ENCODE measurements around the gene SEC24D. TPM values are rescaled to one million over a fixed set of nuclear protein-coding genes. Genes with fewer than 3 reads are reported as not detected.
A peak's percentile ranks its signal among the peaks of the same experiment; 100 is the strongest.

Gene SEC24D
- total RNA-seq, 1 experiment from 2014 or later: 61.5 TPM

GRCh38 chr4:118834070-118834469, 1.9 kb downstream of the SEC24D start:
- Mint-ChIP-seq H3K4me1 (peaks cover 15 to 21% of the 10 kb centered on the region in 2 experiments), H3K36me3 (ENCODE audit: insufficient read depth in 1 of 3, low read depth in 3 of 3) (peaks cover 18 to 39% (median 34%) of the 10 kb centered on the region in 3 experiments), H3K27ac (no peak overlapping the region), H3K4me3 (peak overlapping the region; percentile 65 to 86), H3K9me3 (no peaks in the 10 kb centered on the region), H3K27me3 (ENCODE audit: low read depth) (no peaks in the 10 kb centered on the region)
- peaks cover 6% of the 10 kb centered on the region for H3K79me1 ChIP-seq (ENCODE audit: insufficient read depth, low read depth, low read length, poor library complexity, severe bottlenecking)
- H4K91ac ChIP-seq (ENCODE audit: insufficient read length, low read depth, low read length): no peak overlapping the region
- H3K27me3 ChIP-seq (ENCODE audit: insufficient read depth, low read length): no peaks in the 10 kb centered on the region
- H3K56ac ChIP-seq (ENCODE audit: insufficient read length, low read depth, low read length): no peak overlapping the region
- no peaks in the 10 kb centered on the region; the same call in 1 of the 2 replicates for H3K4me1 ChIP-seq (ENCODE audit: insufficient read depth, low read length)
- TF ChIP-seq CTCF (conservative IDR thresholded peaks at IDR 0.05): no peak
- no CpG with 5 or more reads among the region's 4 CpGs for WGBS (ENCODE audit: extremely low coverage, insufficient read length, low lambda C conversion rate)
- no peak overlapping the region for H4K5ac ChIP-seq (ENCODE audit: insufficient read length, low read depth, low read length)
- H3K4ac ChIP-seq (ENCODE audit: low read depth, low read length): no peak overlapping the region
- peak overlapping the region; percentile 96 for H3K4me2 ChIP-seq (ENCODE audit: insufficient read depth, insufficient read length, low read length)
- no peak overlapping the region for H2AFZ ChIP-seq (ENCODE audit: low read length)
- H2BK120ac ChIP-seq (ENCODE audit: low read depth, low read length, poor library complexity, severe bottlenecking): no peak overlapping the region
- no peak overlapping the region for H3T11ph ChIP-seq (ENCODE audit: low read length)
- H3K23ac ChIP-seq (ENCODE audit: insufficient read length, low read depth, low read length): no peak overlapping the region
- no peak overlapping the region for H2AK5ac ChIP-seq (ENCODE audit: insufficient read length, low read length)
- H2BK5ac ChIP-seq (ENCODE audit: insufficient read length, low read length): no peak overlapping the region
- no peak overlapping the region for H4K8ac ChIP-seq (replicated peaks; ENCODE audit: insufficient read length, low read depth, low read length)
- DNase-seq: no peak
- H3K9ac ChIP-seq (ENCODE audit: extremely low read depth, insufficient read length, low read length): peak overlapping the region; percentile 25
- H3K27ac ChIP-seq (ENCODE audit: insufficient read length, low read depth, low read length): no peak overlapping the region
- H3K9me3 ChIP-seq (ENCODE audit: control insufficient read depth, low read depth, low read length): no peaks in the 10 kb centered on the region
- no peak overlapping the region for H2BK20ac ChIP-seq (ENCODE audit: low read depth, low read length, poor library complexity, severe bottlenecking)
- H3K14ac ChIP-seq (ENCODE audit: insufficient read depth, low read length): no peak overlapping the region
- H4K20me1 ChIP-seq (ENCODE audit: control insufficient read depth, insufficient read depth, insufficient read length): peaks cover 3% of the 10 kb centered on the region
- peaks cover 15% of the 10 kb centered on the region for H3K23me2 ChIP-seq (ENCODE audit: insufficient read length, low read depth, low read length, poor library complexity, severe bottlenecking)
- H2BK12ac ChIP-seq (ENCODE audit: insufficient read length, low read depth, low read length): no peak overlapping the region
- H3K79me2 ChIP-seq (ENCODE audit: insufficient read depth, low read length): peaks cover 10% of the 10 kb centered on the region; the same call in 1 of the 2 replicates
- H3K18ac ChIP-seq (ENCODE audit: insufficient read length, low read depth, low read length): no peak overlapping the region
- no peak overlapping the region for H2BK15ac ChIP-seq (ENCODE audit: low read depth, low read length)
